ENCODE measurements around the gene KAT6B. TPM values are rescaled to one million over a fixed set of nuclear protein-coding genes. Genes with fewer than 3 reads are reported as not detected.
"Not testable (repeated sequence)": the region's sequence is repeated elsewhere in the genome, so short reads cannot be mapped to it uniquely, and the experiment has no call there.

KAT6B gene
- total RNA-seq, 2 experiments from 2014 or later: 70.3 to 74.2 TPM

- intact Hi-C loops (cut with DNase I, micrococcal nuclease): no loop called here
- H3K4me1 ChIP-seq (ENCODE audit: insufficient read depth, low read length): no peaks in the 10 kb centered on the region
- Mint-ChIP-seq H3K9me3 (no peaks in the 10 kb centered on the region), H3K36me3 (ENCODE audit: low read depth) (no peaks in the 10 kb centered on the region), H3K4me3 (no peak overlapping the region), H3K27me3 (no peaks in the 10 kb centered on the region), H3K27ac (no peak overlapping the region), H3K4me1 (ENCODE audit: low read depth) (no peaks in the 10 kb centered on the region)
- no peaks in the 10 kb centered on the region for H3K36me3 ChIP-seq (ENCODE audit: insufficient read depth, low read length)
- ChIA-PET POLR2A (no interaction called here), CTCF (no interaction called here)
- TF ChIP-seq CTCF (IDR thresholded peaks at IDR 0.05): no peak
- ATAC-seq (ENCODE audit: poor library complexity) (no peak), DNase-seq (no peak)
- no peak overlapping the region for H3K4me3 ChIP-seq (ENCODE audit: low read length)
- H3K27ac ChIP-seq (ENCODE audit: low read depth in 1 of 2, low read length in 2 of 2): no peak overlapping the region
- no peaks in the 10 kb centered on the region for H3K27me3 ChIP-seq (ENCODE audit: control insufficient read depth in 1 of 2, insufficient read depth in 2 of 2, low read length in 2 of 2)
- H3K9me3 ChIP-seq (ENCODE audit: control insufficient read depth in 1 of 2, insufficient read depth in 1 of 2, low read length in 2 of 2): no peaks in the 10 kb centered on the region
Measured at GRCh38 chr10:74784462-74784861, 41.9 kb upstream of the KAT6B start.

GRCh38 chr10:74786126-74786525 lies 40.3 kb upstream of the KAT6B start:
- Mint-ChIP-seq H3K36me3 (ENCODE audit: low read depth) (no peaks in the 10 kb centered on the region), H3K9me3 (no peaks in the 10 kb centered on the region), H3K27me3 (no peaks in the 10 kb centered on the region), H3K4me1 (ENCODE audit: low read depth) (no peaks in the 10 kb centered on the region), H3K27ac (no peak overlapping the region), H3K4me3 (no peak overlapping the region)
- Histone ChIP-seq H3K27ac (ENCODE audit: low read depth in 1 of 2, low read length in 2 of 2) (no peak overlapping the region), H3K4me1 (ENCODE audit: insufficient read depth, low read length) (no peaks in the 10 kb centered on the region), H3K27me3 (ENCODE audit: control insufficient read depth in 1 of 2, insufficient read depth in 2 of 2, low read length in 2 of 2) (no peaks in the 10 kb centered on the region), H3K9me3 (ENCODE audit: control insufficient read depth in 1 of 2, insufficient read depth in 1 of 2, low read length in 2 of 2) (no peaks in the 10 kb centered on the region), H3K4me3 (ENCODE audit: low read length) (no peak overlapping the region), H3K36me3 (ENCODE audit: insufficient read depth, low read length) (no peaks in the 10 kb centered on the region)
- ATAC-seq (ENCODE audit: poor library complexity) (no peak), DNase-seq (no peak)
- ChIA-PET CTCF (no interaction called here), POLR2A (no interaction called here)
- intact Hi-C loops (cut with DNase I, micrococcal nuclease): no loop called here
- no peak for TF ChIP-seq CTCF (IDR thresholded peaks at IDR 0.05)

GRCh38 chr10:74787457-74787856 lies 38.9 kb upstream of the KAT6B start:
- CTCF ChIA-PET: no interaction called here
- no peak for DNase-seq
- Mint-ChIP-seq H3K4me3 (no peak overlapping the region), H3K4me1 (ENCODE audit: low read depth) (no peaks in the 10 kb centered on the region), H3K27me3 (no peaks in the 10 kb centered on the region), H3K36me3 (ENCODE audit: low read depth) (no peaks in the 10 kb centered on the region), H3K27ac (no peak overlapping the region), H3K9me3 (no peaks in the 10 kb centered on the region)
- POLR2A ChIA-PET: no interaction called here
- no peak for TF ChIP-seq CTCF (IDR thresholded peaks at IDR 0.05)
- no peak overlapping the region for H3K4me3 ChIP-seq (ENCODE audit: low read length)
- H3K9me3 ChIP-seq (ENCODE audit: control insufficient read depth in 1 of 2, insufficient read depth in 1 of 2, low read length in 2 of 2): no peaks in the 10 kb centered on the region
- H3K27me3 ChIP-seq (ENCODE audit: control insufficient read depth in 1 of 2, insufficient read depth in 2 of 2, low read length in 2 of 2): no peaks in the 10 kb centered on the region
- no peaks in the 10 kb centered on the region for H3K36me3 ChIP-seq (ENCODE audit: insufficient read depth, low read length)
- intact Hi-C loops (cut with DNase I, micrococcal nuclease): no loop called here
- H3K4me1 ChIP-seq (ENCODE audit: insufficient read depth, low read length): no peaks in the 10 kb centered on the region
- no peak for ATAC-seq (ENCODE audit: poor library complexity)
- H3K27ac ChIP-seq (ENCODE audit: low read depth in 1 of 2, low read length in 2 of 2): no peak overlapping the region

GRCh38 chr10:74791979-74792378 lies 34.4 kb upstream of the KAT6B start:
- not testable (repeated sequence) for ATAC-seq (ENCODE audit: poor library complexity); H3K4me1 Mint-ChIP-seq (ENCODE audit: low read depth); H3K36me3 ChIP-seq (ENCODE audit: insufficient read depth, low read length)

More at GRCh38 chr10:74791979-74792378, 34.4 kb upstream of the KAT6B start:
- intact Hi-C loops (cut with DNase I, micrococcal nuclease); H3K9me3 Mint-ChIP-seq; H3K36me3 Mint-ChIP-seq (ENCODE audit: low read depth); DNase-seq; H3K4me3 ChIP-seq (ENCODE audit: low read length); H3K27me3 ChIP-seq (ENCODE audit: control insufficient read depth in 1 of 2, insufficient read depth in 2 of 2, low read length in 2 of 2); H3K9me3 ChIP-seq (ENCODE audit: control insufficient read depth in 1 of 2, insufficient read depth in 1 of 2, low read length in 2 of 2); H3K27me3 Mint-ChIP-seq; H3K27ac Mint-ChIP-seq; H3K4me3 Mint-ChIP-seq; H3K4me1 ChIP-seq (ENCODE audit: insufficient read depth, low read length); H3K27ac ChIP-seq (ENCODE audit: low read depth in 1 of 2, low read length in 2 of 2): not testable (repeated sequence)
- ChIA-PET POLR2A (interaction anchor here (0.7 kb wide), 1 partner anchor 139 kb away, joined by 3 read pairs; no protein-coding TSS in a partner anchor), CTCF (interaction anchor here (0.7 kb wide), 1 partner anchor 455 kb away, joined by 3 read pairs; no protein-coding TSS in a partner anchor)

Measured in CD4-positive, alpha-beta T cell (primary cell).